Measurements from ENCODE around the gene GKN1. TPM values are rescaled to one million over a fixed set of nuclear protein-coding genes. Genes with fewer than 3 reads are reported as not detected.

GKN1 gene
- total RNA-seq, 1 experiment from 2014 or later, result not detected

DNA sequence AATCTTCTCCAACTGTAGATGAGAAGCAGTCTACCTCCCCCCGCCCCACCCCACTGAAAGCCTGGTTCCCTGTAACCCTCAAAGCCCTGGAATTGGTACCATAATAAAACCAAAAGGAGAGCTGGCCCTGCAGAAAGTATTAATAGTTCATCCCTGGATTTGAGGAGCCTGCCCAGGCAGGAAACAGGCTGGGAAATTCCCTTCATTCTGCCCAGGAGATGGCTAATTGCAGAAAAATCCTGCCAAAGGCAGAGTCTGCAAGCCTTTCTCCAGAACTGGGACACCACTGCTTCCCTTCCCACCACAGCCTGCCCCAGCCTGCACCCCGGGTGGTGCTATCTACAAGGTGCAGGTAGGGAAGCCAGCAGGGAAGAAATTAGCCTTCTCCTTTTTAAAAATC is 38.0 kb upstream of the GKN1 start (continued):
- no peak for TF ChIP-seq E2F4 (CRISPR knock-in tag; IDR thresholded peaks at IDR 0.05; ENCODE audit: borderline replicate concordance, low read depth)
- no peak for TF ChIP-seq ETV6 (CRISPR knock-in tag; IDR thresholded peaks at IDR 0.05)
- no peak for TF ChIP-seq MXD4 (CRISPR knock-in tag; IDR thresholded peaks at IDR 0.05; ENCODE audit: borderline replicate concordance)
- no peak for TF ChIP-seq KAT7 (CRISPR knock-in tag; IDR thresholded peaks at IDR 0.05; ENCODE audit: borderline replicate concordance)
- TF ChIP-seq, protein P1, sequence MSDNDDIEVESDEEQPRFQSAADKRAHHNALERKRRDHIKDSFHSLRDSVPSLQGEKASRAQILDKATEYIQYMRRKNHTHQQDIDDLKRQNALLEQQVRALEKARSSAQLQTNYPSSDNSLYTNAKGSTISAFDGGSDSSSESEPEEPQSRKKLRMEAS (CRISPR knock-in tag; IDR thresholded peaks at IDR 0.05), result no peak
- no peak for TF ChIP-seq NFATC4 (CRISPR knock-in tag; IDR thresholded peaks at IDR 0.05)
- TF ChIP-seq PRDM15 (CRISPR knock-in tag; IDR thresholded peaks at IDR 0.05), result no peak
- TF ChIP-seq ATF1 (CRISPR knock-in tag; IDR thresholded peaks at IDR 0.05), result no peak
- no peak for TF ChIP-seq IRF1 (CRISPR knock-in tag; IDR thresholded peaks at IDR 0.05)
- TF ChIP-seq ZNF317 (CRISPR knock-in tag; IDR thresholded peaks at IDR 0.05; ENCODE audit: borderline replicate concordance, low read depth), result no peak

DNA sequence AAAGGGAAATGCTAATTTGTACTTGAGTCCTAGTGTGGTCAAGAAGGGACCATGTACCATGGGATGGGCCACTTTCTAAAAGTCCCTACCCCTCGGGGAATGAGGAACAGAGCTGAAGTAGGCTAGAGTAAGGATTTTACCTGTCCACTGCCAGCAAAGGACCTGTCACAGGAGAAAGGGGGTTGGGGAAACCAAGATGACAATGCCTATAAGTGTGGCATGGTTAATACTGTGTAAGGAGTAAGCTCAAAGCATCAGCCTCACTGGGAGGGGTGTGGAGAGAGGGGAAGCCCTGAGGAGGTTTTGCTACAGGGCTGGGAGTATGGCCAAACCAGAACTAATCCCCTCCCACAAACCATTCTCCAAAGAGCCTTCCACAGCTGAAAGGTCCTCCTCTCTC is 37.5 kb upstream of the GKN1 start:
- POLR2A ChIA-PET, result no interaction called here
- Mint-ChIP-seq H3K27ac (no peak overlapping the region), H3K27me3 (ENCODE audit: low read depth) (peaks cover 9% of the 10 kb centered on the region; the same call in 1 of the 2 replicates), H3K4me3 (no peak overlapping the region), H3K4me1 (no peaks in the 10 kb centered on the region), H3K9me3 (peaks cover 15% of the 10 kb centered on the region), H3K36me3 (no peaks in the 10 kb centered on the region)
- CTCF ChIA-PET, result interaction anchor here (0.7 to 2.7 kb wide), 2 partner anchors 12 to 449 kb away, joined by 4 to 6 read pairs; no protein-coding TSS in a partner anchor
- DNase-seq (ENCODE audit: low spot score) (no peak), ATAC-seq (no peak)
- TF ChIP-seq ETV6 (CRISPR knock-in tag; IDR thresholded peaks at IDR 0.05) (no peak), TEAD4 (CRISPR knock-in tag; IDR thresholded peaks at IDR 0.05) (no peak), ZBTB43 (CRISPR knock-in tag; IDR thresholded peaks at IDR 0.05) (no peak), STAT6 (CRISPR knock-in tag; conservative IDR thresholded peaks at IDR 0.05; ENCODE audit: low read depth) (no peak), NFE2L1 (CRISPR knock-in tag; IDR thresholded peaks at IDR 0.05) (no peak), ZNF317 (CRISPR knock-in tag; IDR thresholded peaks at IDR 0.05; ENCODE audit: borderline replicate concordance, low read depth) (no peak), ARID4B (CRISPR knock-in tag; IDR thresholded peaks at IDR 0.05; ENCODE audit: borderline replicate concordance) (no peak), TCF7 (CRISPR knock-in tag; IDR thresholded peaks at IDR 0.05; ENCODE audit: low read depth) (no peak), ZNF416 (CRISPR knock-in tag; IDR thresholded peaks at IDR 0.05) (no peak)
- TF ChIP-seq, protein P2, sequence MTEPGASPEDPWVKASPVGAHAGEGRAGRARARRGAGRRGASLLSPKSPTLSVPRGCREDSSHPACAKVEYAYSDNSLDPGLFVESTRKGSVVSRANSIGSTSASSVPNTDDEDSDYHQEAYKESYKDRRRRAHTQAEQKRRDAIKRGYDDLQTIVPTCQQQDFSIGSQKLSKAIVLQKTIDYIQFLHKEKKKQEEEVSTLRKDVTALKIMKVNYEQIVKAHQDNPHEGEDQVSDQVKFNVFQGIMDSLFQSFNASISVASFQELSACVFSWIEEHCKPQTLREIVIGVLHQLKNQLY (CRISPR knock-in tag; IDR thresholded peaks at IDR 0.05), result no peak
- TF ChIP-seq, protein P3, sequence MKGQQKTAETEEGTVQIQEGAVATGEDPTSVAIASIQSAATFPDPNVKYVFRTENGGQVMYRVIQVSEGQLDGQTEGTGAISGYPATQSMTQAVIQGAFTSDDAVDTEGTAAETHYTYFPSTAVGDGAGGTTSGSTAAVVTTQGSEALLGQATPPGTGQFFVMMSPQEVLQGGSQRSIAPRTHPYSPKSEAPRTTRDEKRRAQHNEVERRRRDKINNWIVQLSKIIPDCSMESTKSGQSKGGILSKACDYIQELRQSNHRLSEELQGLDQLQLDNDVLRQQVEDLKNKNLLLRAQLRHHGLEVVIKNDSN (CRISPR knock-in tag; IDR thresholded peaks at IDR 0.05), result no peak
